ENCODE data around the gene TBC1D17. TPM values are rescaled to one million over a fixed set of nuclear protein-coding genes. Genes with fewer than 3 reads are reported as not detected.

The TBC1D17 gene
- total RNA-seq, 2 donors from 2014 or later: 40.7 to 47.3 TPM

- H3K4me1 ChIP-seq (ENCODE audit: control insufficient read depth, insufficient read depth, low read length): no peaks in the 10 kb centered on the region
- no peak overlapping the region for H3K27ac Mint-ChIP-seq
- H3K36me3 ChIP-seq (ENCODE audit: control insufficient read depth, insufficient read depth, low read length): peaks cover 38% of the 10 kb centered on the region
- no peaks in the 10 kb centered on the region for H3K27me3 ChIP-seq (ENCODE audit: control insufficient read depth, insufficient read depth, low read length, poor library complexity, severe bottlenecking)
- WGBS, 2 experiments (ENCODE audit: insufficient coverage in 1 of 2, insufficient read length in 1 of 2): 92 to 100% methylated on average over 1 to 5 of the region's 5 CpGs
- no peaks in the 10 kb centered on the region for H3K4me1 Mint-ChIP-seq
- H3K27me3 Mint-ChIP-seq (ENCODE audit: insufficient read depth): no peaks in the 10 kb centered on the region
- TF ChIP-seq CTCF (conservative IDR thresholded peaks at IDR 0.05): no peak
- H3K9me3 ChIP-seq (ENCODE audit: control insufficient read depth, low read length): no peaks in the 10 kb centered on the region
- no peaks in the 10 kb centered on the region for H3K9me3 Mint-ChIP-seq
- no peak for DNase-seq
- H3K4me3 Mint-ChIP-seq: no peak overlapping the region
- H3K36me3 Mint-ChIP-seq (ENCODE audit: low read depth): peaks cover 63% of the 10 kb centered on the region
- H3K27ac ChIP-seq (ENCODE audit: low read depth, low read length): no peak overlapping the region
- no peak overlapping the region for H3K9ac ChIP-seq (ENCODE audit: extremely low read depth, low read length, poor library complexity, severe bottlenecking)
- no peak overlapping the region for H3K4me3 ChIP-seq (ENCODE audit: low read length)
Measured at GRCh38 chr19:49837009-49837310, 40.5 kb upstream of the TBC1D17 start.

GRCh38 chr19:49837425-49837824, 40.1 kb upstream of the TBC1D17 start:
- WGBS, 2 experiments (ENCODE audit: insufficient coverage in 1 of 2, insufficient read length in 1 of 2): 95 to 99% methylated on average over 8 to 9 of the region's 9 CpGs
- Mint-ChIP-seq H3K4me3 (no peak overlapping the region), H3K4me1 (no peaks in the 10 kb centered on the region), H3K27ac (no peak overlapping the region), H3K36me3 (ENCODE audit: low read depth) (peaks cover 60% of the 10 kb centered on the region), H3K9me3 (no peaks in the 10 kb centered on the region), H3K27me3 (ENCODE audit: insufficient read depth) (no peaks in the 10 kb centered on the region)
- Histone ChIP-seq H3K9me3 (ENCODE audit: control insufficient read depth, low read length) (no peaks in the 10 kb centered on the region), H3K4me1 (ENCODE audit: control insufficient read depth, insufficient read depth, low read length) (no peaks in the 10 kb centered on the region), H3K27me3 (ENCODE audit: control insufficient read depth, insufficient read depth, low read length, poor library complexity, severe bottlenecking) (no peaks in the 10 kb centered on the region), H3K27ac (ENCODE audit: low read depth, low read length) (no peak overlapping the region), H3K9ac (ENCODE audit: extremely low read depth, low read length, poor library complexity, severe bottlenecking) (no peak overlapping the region), H3K4me3 (ENCODE audit: low read length) (no peak overlapping the region), H3K36me3 (ENCODE audit: control insufficient read depth, insufficient read depth, low read length) (peaks cover 34% of the 10 kb centered on the region)
- no peak for TF ChIP-seq CTCF (conservative IDR thresholded peaks at IDR 0.05)
- DNase-seq: no peak

GRCh38 chr19:49838885-49839588, 38.5 kb upstream of the TBC1D17 start:
- Histone ChIP-seq H3K27me3 (ENCODE audit: control insufficient read depth, insufficient read depth, low read length, poor library complexity, severe bottlenecking) (no peaks in the 10 kb centered on the region), H3K36me3 (ENCODE audit: control insufficient read depth, insufficient read depth, low read length) (peaks cover 28% of the 10 kb centered on the region), H3K9me3 (ENCODE audit: control insufficient read depth, low read length) (no peaks in the 10 kb centered on the region), H3K9ac (ENCODE audit: extremely low read depth, low read length, poor library complexity, severe bottlenecking) (no peak overlapping the region), H3K27ac (ENCODE audit: low read depth, low read length) (no peak overlapping the region), H3K4me1 (ENCODE audit: control insufficient read depth, insufficient read depth, low read length) (no peaks in the 10 kb centered on the region), H3K4me3 (ENCODE audit: low read length) (no peak overlapping the region)
- peaks cover 57% of the 10 kb centered on the region for H3K36me3 Mint-ChIP-seq (ENCODE audit: low read depth)
- H3K4me1 Mint-ChIP-seq: no peaks in the 10 kb centered on the region
- 97 to 99% methylated on average over 13 to 17 of the region's 18 CpGs for WGBS, 2 experiments (ENCODE audit: insufficient coverage in 1 of 2, insufficient read length in 1 of 2)
- no peak for DNase-seq
- no peaks in the 10 kb centered on the region for H3K9me3 Mint-ChIP-seq
- H3K4me3 Mint-ChIP-seq: no peak overlapping the region
- no peak for TF ChIP-seq CTCF (conservative IDR thresholded peaks at IDR 0.05)
- H3K27me3 Mint-ChIP-seq (ENCODE audit: insufficient read depth): no peaks in the 10 kb centered on the region
- H3K27ac Mint-ChIP-seq: no peak overlapping the region
